HEK293 (cell line): Measurements from ENCODE around the gene EEFSEC.

Experiments used
- CTCF ChIA-PET: fragments of 350-600 bp; formaldehyde crosslinking; extraction: SDS; loops from one replicate; lab custom pipeline; 2021; ENCODE audit warnings: antibody characterized with exemption; lab: Yijun Ruan, JAX
- POLR2A ChIA-PET: fragments of 300-600 bp; formaldehyde crosslinking; extraction: SDS; loops from one replicate; lab custom pipeline; 2020; ENCODE audit warnings: antibody characterized with exemption, inconsistent platforms; lab: Yijun Ruan, JAX
- H3K27ac ChIP-seq: fragments of 200-500 bp; sonication (Bioruptor generic); 2 replicates; pipeline ENCODE4 v1.5.1; 2014; ENCODE audit warnings: low read depth, low read length, control low read depth, inconsistent platforms; ENCODE audit errors: extremely low read depth
- H3K36me3 ChIP-seq, 2 experiments: fragments of 200-500 bp in 1 of 2; sonication (Bioruptor generic) in 1 of 2; 1 replicate in 1 of 2; 2 replicates in 1 of 2; pipeline ENCODE4 v1.5.1; 2014 to 2017; ENCODE audit warnings: inconsistent platforms in 2 of 2, low read length in 2 of 2; ENCODE audit not compliant: control insufficient read depth in 2 of 2, insufficient read depth in 1 of 2
- H3K4me1 ChIP-seq: fragments of 200-500 bp; sonication (Bioruptor generic); 2 replicates; pipeline ENCODE4 v1.5.1; 2014; ENCODE audit warnings: mild to moderate bottlenecking, low read length, inconsistent platforms; ENCODE audit not compliant: control insufficient read depth, insufficient read depth
- H3K4me3 ChIP-seq: 2 replicates; pipeline ENCODE4 v1.5.1; 2011; ENCODE audit warnings: low read depth, mild to moderate bottlenecking, control low read depth, low read length, moderate library complexity
- H3K9me3 ChIP-seq: fragments of 200-500 bp; sonication (Bioruptor generic); 2 replicates; pipeline ENCODE4 v1.5.1; 2014; ENCODE audit warnings: low read depth, low read length, inconsistent platforms; ENCODE audit not compliant: control insufficient read depth, insufficient read depth
- ELK4 ChIP-seq: IDR thresholded peaks from 2 replicates; pipeline ENCODE4 v1.6.1; 2011; ENCODE audit warnings: mild to moderate bottlenecking, low read depth, low read length, borderline replicate concordance
- MZF1 ChIP-seq: fragments of 450-650 bp; formaldehyde crosslinking; IDR thresholded peaks from 2 replicates; pipeline ENCODE4 v1.5.1; 2017; ENCODE audit warnings: missing biosample characterization, missing genetic modification characterization, borderline replicate concordance
- OSR2 ChIP-seq: fragments of 450-650 bp; formaldehyde crosslinking; IDR thresholded peaks from 2 replicates; pipeline ENCODE4 v1.5.1; 2016; ENCODE audit warnings: missing biosample characterization, missing genetic modification characterization
- REST ChIP-seq: fragments of 450-650 bp; formaldehyde crosslinking; IDR thresholded peaks from 2 replicates; pipeline ENCODE4 v1.5.1; 2016; ENCODE audit warnings: missing biosample characterization, missing genetic modification characterization
- ZBTB1 ChIP-seq: fragments of 450-650 bp; formaldehyde crosslinking; IDR thresholded peaks from 2 replicates; pipeline ENCODE4 v1.5.1; 2016; ENCODE audit warnings: missing biosample characterization, missing genetic modification characterization
- ZBTB20 ChIP-seq: fragments of 450-650 bp; formaldehyde crosslinking; IDR thresholded peaks from 2 replicates; pipeline ENCODE4 v1.5.1; 2016; ENCODE audit warnings: missing biosample characterization, missing genetic modification characterization
- ZBTB48 ChIP-seq: fragments of 450-650 bp; formaldehyde crosslinking; IDR thresholded peaks from 2 replicates; pipeline ENCODE4 v1.5.1; 2016; ENCODE audit warnings: missing biosample characterization, missing genetic modification characterization
- ZNF10 ChIP-seq: fragments of 450-650 bp; formaldehyde crosslinking; IDR thresholded peaks from 2 replicates; pipeline ENCODE4 v1.5.1; 2017; ENCODE audit warnings: missing biosample characterization, missing genetic modification characterization
- ZNF248 ChIP-seq: fragments of 450-650 bp; formaldehyde crosslinking; IDR thresholded peaks from 2 replicates; pipeline ENCODE4 v1.5.1; 2017; ENCODE audit warnings: missing biosample characterization, missing genetic modification characterization
- ZNF501 ChIP-seq: fragments of 450-650 bp; formaldehyde crosslinking; IDR thresholded peaks from 2 replicates; pipeline ENCODE4 v1.5.1; 2016; ENCODE audit warnings: missing biosample characterization, missing genetic modification characterization
- ZNF518A ChIP-seq: fragments of 450-650 bp; formaldehyde crosslinking; conservative IDR thresholded peaks from 2 replicates; pipeline ENCODE4 v1.5.1; 2016; ENCODE audit warnings: low read depth, missing biosample characterization, missing genetic modification characterization
- ZNF580 ChIP-seq: fragments of 450-650 bp; formaldehyde crosslinking; IDR thresholded peaks from 2 replicates; pipeline ENCODE4 v1.5.1; 2016; ENCODE audit warnings: missing biosample characterization, missing genetic modification characterization
- ZNF768 ChIP-seq: fragments of 450-650 bp; formaldehyde crosslinking; IDR thresholded peaks from 2 replicates; pipeline ENCODE4 v1.5.1; 2018; ENCODE audit warnings: missing biosample characterization, mild to moderate bottlenecking, missing genetic modification characterization
- ZNF776 ChIP-seq: fragments of 450-650 bp; formaldehyde crosslinking; IDR thresholded peaks from 2 replicates; pipeline ENCODE4 v1.5.0; 2017; ENCODE audit warnings: missing biosample characterization, missing genetic modification characterization, borderline replicate concordance
- ZNF791 ChIP-seq: fragments of 450-650 bp; formaldehyde crosslinking; IDR thresholded peaks from 2 replicates; pipeline ENCODE4 v1.5.1; 2016; ENCODE audit warnings: missing biosample characterization, missing genetic modification characterization
- ZSCAN5A ChIP-seq: fragments of 450-650 bp; formaldehyde crosslinking; IDR thresholded peaks from 2 replicates; pipeline ENCODE4 v1.5.1; 2016; ENCODE audit warnings: missing biosample characterization, missing genetic modification characterization

EEFSEC gene

GRCh38 chr3:128313935-128314334, 160.7 kb downstream of the EEFSEC start:
- H3K27ac ChIP-seq, result no peak overlapping the region
- no peaks in the 10 kb centered on the region for H3K9me3 ChIP-seq
- H3K36me3 ChIP-seq, result no peaks in the 10 kb centered on the region
- ChIA-PET POLR2A (no interaction called here), CTCF (interaction anchor here (0.9 kb wide), 1 partner anchor 89 kb away, joined by 3 read pairs; no protein-coding TSS in a partner anchor)
- H3K4me3 ChIP-seq, result no peak overlapping the region
- no peaks in the 10 kb centered on the region for H3K4me1 ChIP-seq
- TF ChIP-seq ZNF580 (tag by site-specific recombination) (no peak), ZNF248 (no peak)

GRCh38 chr3:128315313-128315712, 162.0 kb downstream of the EEFSEC start:
- Histone ChIP-seq H3K27ac (no peak overlapping the region), H3K9me3 (no peaks in the 10 kb centered on the region), H3K4me3 (no peak overlapping the region), H3K4me1 (no peaks in the 10 kb centered on the region), H3K36me3 (no peaks in the 10 kb centered on the region)
- ChIA-PET CTCF (no interaction called here), POLR2A (no interaction called here)
- no peak for TF ChIP-seq REST (tag by site-specific recombination)

GRCh38 chr3:128316481-128316891, 163.2 kb downstream of the EEFSEC start:
- H3K4me1 ChIP-seq, result no peaks in the 10 kb centered on the region
- no peak overlapping the region for H3K4me3 ChIP-seq
- no peak overlapping the region for H3K27ac ChIP-seq
- no peaks in the 10 kb centered on the region for H3K9me3 ChIP-seq
- ChIA-PET CTCF (no interaction called here), POLR2A (no interaction called here)
- H3K36me3 ChIP-seq, result no peaks in the 10 kb centered on the region
- no peak for TF ChIP-seq MZF1 (tag by site-specific recombination)
- no peak for TF ChIP-seq ZNF768 (tag by site-specific recombination)
- no peak for TF ChIP-seq ZBTB48 (tag by site-specific recombination)
- no peak for TF ChIP-seq ZBTB1 (tag by site-specific recombination)
- no peak for TF ChIP-seq OSR2
- no peak for TF ChIP-seq ELK4
- TF ChIP-seq ZBTB20 (tag by site-specific recombination), result no peak
- TF ChIP-seq ZNF776 (tag by site-specific recombination), result no peak
- no peak for TF ChIP-seq REST (tag by site-specific recombination)
- no peak for TF ChIP-seq ZSCAN5A (tag by site-specific recombination)
- TF ChIP-seq ZNF501 (tag by site-specific recombination), result no peak
- no peak for TF ChIP-seq ZNF10 (tag by site-specific recombination)
- TF ChIP-seq ZNF518A (tag by site-specific recombination), result no peak
- TF ChIP-seq ZNF791, result no peak
